ENCODE measurements around the gene STN1.

- TF ChIP-seq CTCF (IDR thresholded peaks at IDR 0.05) (no peak), POLR2A (IDR thresholded peaks at IDR 0.05) (no peak)
These were observed 43.3 kb downstream of the STN1 start for GRCh38 chr10:103874730-103875129.

All from testis (tissue), 2 donors.